ENCODE data around the gene FOXN3. TPM values are rescaled to one million over a fixed set of nuclear protein-coding genes. Genes with fewer than 3 reads are reported as not detected.

The FOXN3 gene
- total RNA-seq, 1 donor from 2014 or later: 131 TPM

DNA sequence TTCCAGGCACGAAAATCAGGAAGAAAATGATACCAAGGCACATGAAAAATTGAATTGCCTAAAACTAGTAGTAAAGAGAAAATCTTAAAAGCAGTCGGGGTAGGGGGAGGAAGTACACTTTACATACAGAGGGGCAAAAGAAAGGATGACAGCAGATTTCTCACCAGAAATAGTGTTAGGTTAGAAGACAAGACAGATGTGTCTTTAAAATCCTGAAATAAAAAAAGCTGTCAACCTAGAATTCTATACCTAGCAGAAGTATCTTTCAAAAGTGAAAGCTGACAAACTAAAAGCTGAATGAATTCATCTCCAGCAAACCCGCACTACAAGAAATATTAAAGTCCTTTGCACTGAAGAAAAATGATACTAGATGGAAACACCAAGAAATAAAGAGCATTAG, 280.4 kb downstream of the FOXN3 start:
- Mint-ChIP-seq H3K4me1 (ENCODE audit: low read depth) (no peaks in the 10 kb centered on the region), H3K36me3 (ENCODE audit: low read depth) (peaks cover 3% of the 10 kb centered on the region), H3K27ac (no peak overlapping the region), H3K27me3 (ENCODE audit: low read depth) (peaks cover 6% of the 10 kb centered on the region), H3K9me3 (peaks cover 15% of the 10 kb centered on the region), H3K4me3 (ENCODE audit: low read depth) (no peak overlapping the region)
- no peak for DNase-seq (ENCODE audit: low spot score)
- intact Hi-C loops (cut with micrococcal nuclease): no loop called here

DNA sequence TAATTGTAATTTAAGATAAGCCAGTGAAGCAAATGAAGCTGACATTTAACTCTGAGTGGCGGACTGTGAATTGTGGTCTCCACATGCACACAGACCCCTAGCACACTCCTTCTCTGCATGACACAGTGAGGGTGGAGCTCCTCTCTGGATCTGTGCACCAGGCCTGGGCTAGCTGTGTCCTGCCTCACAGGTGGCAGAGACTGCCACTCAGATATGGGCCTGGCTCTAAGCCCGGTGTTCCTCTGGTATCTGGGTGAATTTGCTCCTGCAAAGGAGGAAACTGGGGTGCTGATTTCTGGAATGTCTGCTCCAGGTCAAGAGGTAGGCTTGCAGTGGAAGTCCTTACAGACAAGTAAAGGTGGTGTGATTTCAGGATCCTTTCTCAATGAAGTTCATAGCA, 282.4 kb downstream of the FOXN3 start:
- H3K27me3 Mint-ChIP-seq (ENCODE audit: low read depth): peaks cover 6% of the 10 kb centered on the region
- intact Hi-C loops (cut with micrococcal nuclease): no loop called here

DNA sequence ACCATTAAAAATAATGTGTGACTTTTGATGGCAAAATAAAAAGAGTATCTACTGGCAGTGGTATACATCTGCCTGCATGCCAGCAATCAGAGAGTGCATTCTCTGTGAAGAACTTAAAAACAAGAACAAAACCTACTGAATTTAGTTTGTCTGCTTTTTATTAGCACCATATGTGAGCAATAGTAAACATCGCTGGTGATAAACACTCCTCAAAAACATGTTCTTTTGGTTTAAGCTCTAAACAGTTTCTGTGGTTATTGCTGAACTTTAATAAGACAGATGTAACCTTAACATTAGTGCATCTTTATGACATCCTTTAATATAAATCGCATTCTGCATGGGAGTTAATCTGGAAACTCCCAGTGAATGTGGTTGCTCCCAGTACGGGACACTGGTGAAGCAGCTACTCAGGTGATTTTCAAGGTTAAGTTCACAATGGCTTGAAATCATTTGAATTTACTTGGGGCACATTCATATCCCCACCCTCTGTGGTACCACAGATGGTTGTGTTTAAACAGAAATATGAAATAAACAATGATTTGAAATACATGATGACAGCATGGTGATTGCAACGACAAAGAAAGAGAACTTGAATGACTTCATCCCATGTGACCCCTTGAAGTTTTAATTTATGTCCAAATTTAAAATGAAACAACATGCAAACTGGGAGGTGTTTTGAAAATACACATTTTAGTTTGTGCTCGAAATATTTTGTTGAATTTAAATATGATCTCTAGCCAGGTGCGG, 285.9 kb downstream of the FOXN3 start:
- H3K4me3 Mint-ChIP-seq (ENCODE audit: low read depth): no peak overlapping the region
- H3K27ac Mint-ChIP-seq: no peak overlapping the region
- H3K27me3 Mint-ChIP-seq (ENCODE audit: low read depth): peaks cover 7% of the 10 kb centered on the region
- intact Hi-C loops (cut with micrococcal nuclease): no loop called here
- DNase-seq (ENCODE audit: low spot score): no peak
- peaks cover 11% of the 10 kb centered on the region for H3K9me3 Mint-ChIP-seq
- H3K4me1 Mint-ChIP-seq (ENCODE audit: low read depth): no peaks in the 10 kb centered on the region
- H3K36me3 Mint-ChIP-seq (ENCODE audit: low read depth): peaks cover under 1% of the 10 kb centered on the region

More for the DNA sequence above, 282.4 kb downstream of the FOXN3 start:
- Mint-ChIP-seq H3K4me1 (ENCODE audit: low read depth) (no peaks in the 10 kb centered on the region), H3K9me3 (peaks cover 15% of the 10 kb centered on the region), H3K4me3 (ENCODE audit: low read depth) (no peak overlapping the region), H3K27ac (no peak overlapping the region), H3K36me3 (ENCODE audit: low read depth) (peaks cover 3% of the 10 kb centered on the region)
- no peak for DNase-seq (ENCODE audit: low spot score)

DNA sequence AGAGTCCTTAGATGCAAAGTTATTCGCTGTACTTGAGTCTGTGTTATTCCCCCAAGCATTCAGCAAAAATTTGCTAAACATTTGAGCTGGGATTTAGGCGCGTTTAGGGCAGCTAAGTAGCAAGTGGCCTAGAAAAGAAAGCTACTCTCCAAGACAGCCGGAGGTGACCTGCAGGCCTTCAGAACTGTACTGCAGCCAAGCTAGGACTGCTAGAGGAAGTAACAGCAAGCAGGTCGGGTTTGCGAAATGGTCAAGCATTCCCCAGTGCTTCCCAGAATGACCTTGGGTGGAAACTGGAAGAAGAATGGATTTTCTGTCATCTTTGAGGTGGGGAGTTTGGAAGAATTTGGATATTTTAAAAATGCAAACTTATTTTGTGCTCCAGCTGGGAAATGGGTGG, 287.5 kb downstream of the FOXN3 start:
- H3K27me3 Mint-ChIP-seq (ENCODE audit: low read depth): peaks cover 8% of the 10 kb centered on the region
- no peak overlapping the region for H3K27ac Mint-ChIP-seq
- H3K9me3 Mint-ChIP-seq: no peaks in the 10 kb centered on the region
- intact Hi-C loops (cut with micrococcal nuclease): no loop called here
- no peaks in the 10 kb centered on the region for H3K36me3 Mint-ChIP-seq (ENCODE audit: low read depth)
- no peak for DNase-seq (ENCODE audit: low spot score)
- H3K4me3 Mint-ChIP-seq (ENCODE audit: low read depth): no peak overlapping the region
- H3K4me1 Mint-ChIP-seq (ENCODE audit: low read depth): no peaks in the 10 kb centered on the region

DNA sequence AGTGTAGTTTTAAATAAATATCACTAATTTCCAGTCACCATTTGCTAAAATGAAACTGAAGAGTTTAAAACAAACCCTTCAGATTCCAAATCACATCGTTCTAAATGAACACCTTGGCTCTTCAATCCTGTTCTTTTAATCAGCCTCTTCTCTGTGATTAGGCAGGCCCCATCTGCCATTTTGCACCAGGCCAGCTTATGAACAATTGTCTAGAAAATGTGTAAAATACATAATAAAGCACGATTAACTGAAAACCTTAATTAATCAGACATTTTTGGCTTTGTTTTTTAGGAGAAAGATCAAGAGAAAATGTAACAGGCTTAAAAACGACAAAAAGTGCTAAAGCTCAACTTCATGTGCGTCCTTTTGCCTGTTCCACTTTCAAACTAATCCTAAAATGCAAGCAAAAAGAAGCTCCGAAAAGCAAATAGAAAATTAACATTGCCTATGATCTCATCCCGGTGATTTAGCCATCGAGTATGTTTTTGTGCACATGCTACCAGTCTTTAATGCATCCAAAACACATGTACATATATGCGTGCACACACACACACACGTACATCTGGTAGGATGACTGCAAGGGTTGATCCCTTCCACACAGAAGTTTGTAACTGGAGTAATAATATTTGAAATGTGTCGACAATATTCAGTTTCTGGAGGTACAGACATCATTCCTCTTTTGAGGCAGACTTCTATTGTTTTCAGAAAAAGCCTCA, 288.6 kb downstream of the FOXN3 start:
- no peak for DNase-seq (ENCODE audit: low spot score)
- Mint-ChIP-seq H3K27me3 (ENCODE audit: low read depth) (peaks cover 8% of the 10 kb centered on the region), H3K27ac (no peak overlapping the region), H3K4me1 (ENCODE audit: low read depth) (no peaks in the 10 kb centered on the region), H3K9me3 (no peaks in the 10 kb centered on the region), H3K36me3 (ENCODE audit: low read depth) (no peaks in the 10 kb centered on the region), H3K4me3 (ENCODE audit: low read depth) (no peak overlapping the region)
- intact Hi-C loops (cut with micrococcal nuclease): no loop called here

DNA sequence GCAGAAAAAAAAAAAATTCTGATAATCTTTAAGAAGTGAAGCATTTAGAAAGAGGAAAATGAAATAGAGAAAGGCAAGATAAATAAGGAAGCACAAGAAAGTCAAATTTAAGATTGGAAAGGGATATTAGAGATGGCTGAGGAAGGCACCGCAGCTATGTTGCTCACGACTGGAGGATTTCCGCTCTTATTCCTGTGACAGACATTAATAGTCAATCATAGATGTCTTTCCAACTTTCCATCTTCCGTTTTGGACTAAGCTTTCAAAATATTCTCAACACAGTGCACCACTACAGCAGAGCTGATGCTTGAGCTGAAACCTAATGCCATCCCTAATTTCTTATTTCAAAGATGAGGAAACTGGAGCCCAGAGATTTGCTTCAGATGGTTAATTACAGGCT, 290.6 kb downstream of the FOXN3 start:
- no peak overlapping the region for H3K4me3 Mint-ChIP-seq (ENCODE audit: low read depth)
- peaks cover 14% of the 10 kb centered on the region for H3K27me3 Mint-ChIP-seq (ENCODE audit: low read depth)
- no peak for DNase-seq (ENCODE audit: low spot score)
- no peak overlapping the region for H3K27ac Mint-ChIP-seq
- intact Hi-C loops (cut with micrococcal nuclease): no loop called here
- H3K4me1 Mint-ChIP-seq (ENCODE audit: low read depth): no peaks in the 10 kb centered on the region
- no peaks in the 10 kb centered on the region for H3K36me3 Mint-ChIP-seq (ENCODE audit: low read depth)
- H3K9me3 Mint-ChIP-seq: no peaks in the 10 kb centered on the region

DNA sequence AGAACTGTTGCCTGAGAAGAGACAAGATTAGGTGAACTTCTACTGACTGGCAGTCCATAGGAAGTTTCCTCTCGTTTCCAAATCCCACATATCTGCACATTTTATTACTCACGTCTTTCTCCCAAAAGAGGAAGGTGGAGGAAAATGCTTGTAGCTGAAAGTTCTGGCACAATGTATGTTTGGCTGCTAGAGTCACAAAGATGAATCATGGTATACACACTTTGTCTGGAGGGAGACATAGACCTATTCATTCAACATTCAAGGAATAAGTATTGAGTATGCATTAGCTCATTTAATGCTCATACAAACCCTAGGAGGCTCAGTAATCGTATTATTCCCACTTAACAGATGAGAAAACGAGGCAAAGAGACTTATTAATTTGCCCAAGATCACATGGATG, 291.8 kb downstream of the FOXN3 start:
- H3K36me3 Mint-ChIP-seq (ENCODE audit: low read depth): no peaks in the 10 kb centered on the region
- DNase-seq (ENCODE audit: low spot score): no peak
- no peak overlapping the region for H3K27ac Mint-ChIP-seq
- intact Hi-C loops (cut with micrococcal nuclease): no loop called here
- H3K27me3 Mint-ChIP-seq (ENCODE audit: low read depth): peaks cover 14% of the 10 kb centered on the region
- no peaks in the 10 kb centered on the region for H3K9me3 Mint-ChIP-seq
- H3K4me3 Mint-ChIP-seq (ENCODE audit: low read depth): no peak overlapping the region
- no peaks in the 10 kb centered on the region for H3K4me1 Mint-ChIP-seq (ENCODE audit: low read depth)

DNA sequence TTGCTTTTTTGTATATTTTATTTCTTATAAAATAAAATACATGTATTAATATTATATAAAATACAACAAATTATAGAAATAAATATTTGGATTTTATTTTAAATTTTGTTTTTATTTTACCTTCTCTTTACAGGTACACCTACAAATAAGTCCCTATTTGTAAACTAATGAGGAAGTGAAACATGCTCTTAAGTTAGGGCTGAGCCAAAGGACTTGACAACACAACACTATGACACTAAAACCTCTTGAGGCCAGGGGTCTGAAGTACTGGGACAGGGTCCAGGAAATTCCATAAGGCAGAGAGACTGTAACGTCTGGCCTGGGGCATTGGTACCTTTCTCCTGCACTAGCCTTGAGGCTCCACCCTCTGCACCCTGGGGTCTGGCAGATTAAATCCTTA, 293.2 kb downstream of the FOXN3 start:
- intact Hi-C loops (cut with micrococcal nuclease): no loop called here
- Mint-ChIP-seq H3K27ac (no peak overlapping the region), H3K4me1 (ENCODE audit: low read depth) (no peaks in the 10 kb centered on the region), H3K27me3 (ENCODE audit: low read depth) (peaks cover 13% of the 10 kb centered on the region), H3K4me3 (ENCODE audit: low read depth) (no peak overlapping the region), H3K9me3 (peaks cover 5% of the 10 kb centered on the region), H3K36me3 (ENCODE audit: low read depth) (no peaks in the 10 kb centered on the region)
- DNase-seq (ENCODE audit: low spot score): no peak

DNA sequence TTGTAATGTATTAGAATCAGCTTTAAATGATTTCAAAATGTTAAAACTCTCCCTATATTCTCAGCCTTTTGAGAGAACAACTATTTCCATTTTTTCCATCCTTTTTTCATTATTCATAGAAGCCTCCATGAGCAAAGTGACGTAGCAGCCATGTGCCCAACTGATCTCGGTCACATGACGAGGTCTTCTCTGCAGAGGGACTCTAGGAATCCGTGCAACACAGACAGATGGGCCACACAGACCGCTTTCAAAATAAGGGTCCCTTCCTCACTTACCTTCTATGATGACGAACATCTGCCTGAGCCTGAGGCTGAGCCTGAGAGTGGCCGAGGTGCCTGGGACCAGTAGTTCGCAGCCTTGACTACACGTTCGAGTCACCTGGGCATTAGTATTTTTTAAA, 293.8 kb downstream of the FOXN3 start:
- intact Hi-C loops (cut with micrococcal nuclease): no loop called here
- Mint-ChIP-seq H3K27me3 (ENCODE audit: low read depth) (peaks cover 12% of the 10 kb centered on the region), H3K9me3 (peaks cover 8% of the 10 kb centered on the region), H3K4me1 (ENCODE audit: low read depth) (no peaks in the 10 kb centered on the region), H3K27ac (no peak overlapping the region), H3K36me3 (ENCODE audit: low read depth) (no peaks in the 10 kb centered on the region), H3K4me3 (ENCODE audit: low read depth) (no peak overlapping the region)
- no peak for DNase-seq (ENCODE audit: low spot score)

DNA sequence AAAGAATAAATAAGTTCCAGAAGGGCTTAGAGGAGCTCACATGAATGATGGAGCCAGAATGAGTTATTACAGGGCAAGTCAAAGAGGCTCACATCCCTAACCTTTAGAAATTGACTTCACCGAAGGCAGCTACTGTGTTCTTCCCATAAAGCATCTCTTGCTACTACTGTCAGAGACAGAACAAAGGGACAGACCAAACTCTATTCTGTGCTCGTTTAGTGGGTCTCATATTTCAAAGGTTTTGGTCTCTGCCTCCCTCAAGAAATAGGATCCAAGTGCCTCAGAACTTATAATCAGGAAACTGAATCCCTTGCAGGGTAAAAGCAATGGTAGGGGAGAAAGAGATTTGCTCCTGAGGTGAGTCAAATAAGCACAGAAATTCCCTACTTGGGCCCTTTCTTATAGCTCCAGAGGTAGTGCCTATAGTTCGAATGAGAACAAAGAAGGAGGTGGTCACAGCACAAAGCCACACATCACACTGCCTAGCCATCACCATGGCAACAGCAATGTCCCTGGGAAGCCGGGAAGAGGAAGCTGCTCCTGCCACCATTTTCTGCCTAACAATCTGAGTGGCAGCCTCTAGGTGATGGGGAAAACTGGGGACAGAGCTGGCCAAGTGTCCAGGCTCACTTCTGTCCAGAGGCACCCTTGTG, 294.9 kb downstream of the FOXN3 start:
- peaks cover 8% of the 10 kb centered on the region for H3K9me3 Mint-ChIP-seq
- peaks cover 12% of the 10 kb centered on the region for H3K27me3 Mint-ChIP-seq (ENCODE audit: low read depth)
- no peak overlapping the region for H3K4me3 Mint-ChIP-seq (ENCODE audit: low read depth)
- H3K36me3 Mint-ChIP-seq (ENCODE audit: low read depth): no peaks in the 10 kb centered on the region
- H3K27ac Mint-ChIP-seq: no peak overlapping the region
- H3K4me1 Mint-ChIP-seq (ENCODE audit: low read depth): no peaks in the 10 kb centered on the region
- intact Hi-C loops (cut with micrococcal nuclease): no loop called here
- DNase-seq (ENCODE audit: low spot score): no peak

DNA sequence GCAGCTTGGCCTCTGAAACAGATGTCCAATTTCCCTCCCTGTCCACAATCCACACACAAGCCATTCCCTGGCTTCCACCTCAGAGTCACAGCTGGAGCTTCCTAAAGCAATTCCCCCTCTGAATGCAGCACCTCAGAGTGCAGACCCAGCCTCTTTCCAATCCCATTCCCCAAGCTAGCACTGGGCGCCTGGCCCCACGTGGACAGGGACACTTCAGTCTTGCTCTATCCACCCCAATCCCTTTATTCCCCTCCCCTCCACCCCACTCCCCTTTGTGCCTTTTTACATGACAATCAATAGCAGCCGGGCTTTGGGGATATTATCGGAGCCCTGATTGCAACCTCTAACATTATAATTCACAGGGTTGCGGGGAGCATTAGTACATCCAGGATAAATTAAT, 300.0 kb downstream of the FOXN3 start:
- Mint-ChIP-seq H3K27ac (no peak overlapping the region), H3K4me1 (ENCODE audit: low read depth) (no peaks in the 10 kb centered on the region), H3K9me3 (peaks cover 8% of the 10 kb centered on the region), H3K4me3 (ENCODE audit: low read depth) (no peak overlapping the region), H3K27me3 (ENCODE audit: low read depth) (peaks cover 8% of the 10 kb centered on the region), H3K36me3 (ENCODE audit: low read depth) (no peaks in the 10 kb centered on the region)
- DNase-seq (ENCODE audit: low spot score): no peak
- intact Hi-C loops (cut with micrococcal nuclease): no loop called here

DNA sequence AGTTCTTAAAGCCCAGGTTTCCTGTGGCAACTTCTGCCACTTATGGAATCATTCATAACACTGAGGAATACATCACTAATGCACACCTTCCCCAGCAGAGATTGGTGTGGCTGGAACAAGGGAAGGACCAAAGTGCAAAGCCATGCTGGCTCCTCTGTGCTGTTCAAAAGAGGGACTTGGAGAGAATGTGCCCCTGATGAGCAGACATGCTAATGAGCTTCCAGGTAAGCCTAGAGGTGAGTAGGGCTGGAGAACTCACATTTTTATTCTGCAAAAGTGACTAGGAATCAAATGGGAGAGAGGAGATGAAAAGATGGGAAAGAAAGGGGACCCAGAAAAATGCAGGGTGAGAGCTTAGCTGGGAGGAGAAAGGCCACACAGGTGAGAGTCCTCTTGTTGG, 302.9 kb downstream of the FOXN3 start:
- H3K27me3 Mint-ChIP-seq (ENCODE audit: low read depth): peaks cover 6% of the 10 kb centered on the region
- no peak overlapping the region for H3K4me3 Mint-ChIP-seq (ENCODE audit: low read depth)
- intact Hi-C loops (cut with micrococcal nuclease): no loop called here
- H3K27ac Mint-ChIP-seq: no peak overlapping the region
- no peaks in the 10 kb centered on the region for H3K4me1 Mint-ChIP-seq (ENCODE audit: low read depth)
- no peaks in the 10 kb centered on the region for H3K36me3 Mint-ChIP-seq (ENCODE audit: low read depth)
- H3K9me3 Mint-ChIP-seq: peaks cover 5% of the 10 kb centered on the region
- no peak for DNase-seq (ENCODE audit: low spot score)

DNA sequence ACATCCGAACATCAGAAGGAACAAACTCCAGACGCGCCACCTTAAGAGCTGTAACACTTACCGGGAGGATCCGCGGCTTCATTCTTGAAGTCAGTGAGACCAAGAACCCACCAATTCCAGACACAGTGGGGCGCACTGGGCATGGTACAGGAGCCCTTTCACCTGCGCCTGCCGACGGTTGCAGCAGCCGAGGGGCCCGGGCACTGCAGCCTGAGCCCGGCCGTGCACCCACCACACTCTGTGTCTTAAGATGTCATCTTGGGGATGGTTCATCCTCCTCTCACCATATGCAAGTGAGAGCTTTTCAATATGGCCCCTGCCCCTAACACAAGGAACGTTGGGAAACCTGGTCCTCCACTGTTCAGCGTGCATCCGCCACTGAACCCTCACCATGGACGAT, 304.3 kb downstream of the FOXN3 start:
- H3K4me1 Mint-ChIP-seq (ENCODE audit: low read depth): no peaks in the 10 kb centered on the region
- intact Hi-C loops (cut with micrococcal nuclease): no loop called here
- no peaks in the 10 kb centered on the region for H3K9me3 Mint-ChIP-seq
- no peak overlapping the region for H3K4me3 Mint-ChIP-seq (ENCODE audit: low read depth)
- H3K27ac Mint-ChIP-seq: no peak overlapping the region
- peaks cover 5% of the 10 kb centered on the region for H3K27me3 Mint-ChIP-seq (ENCODE audit: low read depth)
- no peaks in the 10 kb centered on the region for H3K36me3 Mint-ChIP-seq (ENCODE audit: low read depth)
- DNase-seq (ENCODE audit: low spot score): no peak

All from activated T-helper 2 cell treated with anti-CD3 and anti-CD28 coated beads, Interferon-gamma antibody, Interleukin-2, Interleukin-4, amounts not matched to agents 10 μg/mL and 5 μg/mL and 100 μg/mL, durations not matched to agents 14 hours and 24 hours and 36 hours (primary cell).